ENCODE data around the gene TEAD4. TPM values are rescaled to one million over a fixed set of nuclear protein-coding genes. Genes with fewer than 3 reads are reported as not detected.
A peak's percentile ranks its signal among the peaks of the same experiment; 100 is the strongest.

The TEAD4 gene
- total RNA-seq, 1 experiment from 2014 or later, result 43.2 TPM

GRCh38 chr12:2961705-2962104, 2.5 kb downstream of the TEAD4 start:
- Histone ChIP-seq H2AFZ (ENCODE audit: low read depth, low read length, poor library complexity, severe bottlenecking) (no peak overlapping the region), H3K4me1 (ENCODE audit: control insufficient read depth in 1 of 2, insufficient read depth in 2 of 2, low read length in 2 of 2) (peaks cover 24 to 32% of the 10 kb centered on the region in 2 experiments), H3K4me2 (ENCODE audit: low read length) (peak overlapping the region; percentile 98; the same call in 1 of the 2 replicates), H3K79me2 (ENCODE audit: insufficient read depth, low read length) (peaks cover 64% of the 10 kb centered on the region), H3K9me3 (ENCODE audit: control insufficient read depth in 1 of 2, insufficient read depth in 1 of 2, low read depth in 1 of 2, low read length in 2 of 2) (no peaks in the 10 kb centered on the region), H3K9me2 (ENCODE audit: insufficient read depth) (no peaks in the 10 kb centered on the region), H3K27ac (ENCODE audit: low read depth, low read length) (no peak overlapping the region), H3K36me3 (ENCODE audit: control insufficient read depth in 1 of 2, insufficient read depth in 2 of 2, low read length in 2 of 2) (0 out of 4 replicates have a peak, but pooled peaks cover 0 to 3% of the 10 kb centered on the region in 2 experiments), H3K4me3 (replicated peaks in 1 of 2; ENCODE audit: low read depth in 1 of 2, low read length in 2 of 2) (no peak overlapping the region), H3K9ac (ENCODE audit: low read length) (no peak overlapping the region), H3K27me3 (ENCODE audit: insufficient read depth, low read length) (no peaks in the 10 kb centered on the region), H4K20me1 (ENCODE audit: insufficient read depth) (no peaks in the 10 kb centered on the region)
- CTCF ChIA-PET, result no interaction called here
- ATAC-seq (no peak), DNase-seq (ENCODE audit: low read depth, low spot score) (no peak)
- BruUV-seq (replicated peaks), result no TSS peak
- no peak for TF ChIP-seq RAD21 (IDR thresholded peaks at IDR 0.05; ENCODE audit: low read depth)
- TF ChIP-seq, protein P1, sequence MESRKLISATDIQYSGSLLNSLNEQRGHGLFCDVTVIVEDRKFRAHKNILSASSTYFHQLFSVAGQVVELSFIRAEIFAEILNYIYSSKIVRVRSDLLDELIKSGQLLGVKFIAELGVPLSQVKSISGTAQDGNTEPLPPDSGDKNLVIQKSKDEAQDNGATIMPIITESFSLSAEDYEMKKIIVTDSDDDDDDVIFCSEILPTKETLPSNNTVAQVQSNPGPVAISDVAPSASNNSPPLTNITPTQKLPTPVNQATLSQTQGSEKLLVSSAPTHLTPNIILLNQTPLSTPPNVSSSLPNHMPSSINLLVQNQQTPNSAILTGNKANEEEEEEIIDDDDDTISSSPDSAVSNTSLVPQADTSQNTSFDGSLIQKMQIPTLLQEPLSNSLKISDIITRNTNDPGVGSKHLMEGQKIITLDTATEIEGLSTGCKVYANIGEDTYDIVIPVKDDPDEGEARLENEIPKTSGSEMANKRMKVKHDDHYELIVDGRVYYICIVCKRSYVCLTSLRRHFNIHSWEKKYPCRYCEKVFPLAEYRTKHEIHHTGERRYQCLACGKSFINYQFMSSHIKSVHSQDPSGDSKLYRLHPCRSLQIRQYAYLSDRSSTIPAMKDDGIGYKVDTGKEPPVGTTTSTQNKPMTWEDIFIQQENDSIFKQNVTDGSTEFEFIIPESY (IDR thresholded peaks at IDR 0.05; ENCODE audit: extremely low read depth, insufficient replicate concordance, low read length), result no peak
- TF ChIP-seq SIN3A (IDR thresholded peaks at IDR 0.05; ENCODE audit: low read depth), result no peak
- no peak for TF ChIP-seq EZH2 (IDR thresholded peaks at IDR 0.05)
- no peak for TF ChIP-seq POLR2AphosphoS5 (IDR thresholded peaks at IDR 0.05; ENCODE audit: low read depth, low read length)
- no peak for TF ChIP-seq SP1 (IDR thresholded peaks at IDR 0.05; ENCODE audit: low read depth)
- no peak for TF ChIP-seq JUND (IDR thresholded peaks at IDR 0.05)
- TF ChIP-seq ELF1 (IDR thresholded peaks at IDR 0.05; ENCODE audit: borderline replicate concordance, low read depth), result no peak
- TF ChIP-seq TCF7L2 (IDR thresholded peaks at IDR 0.05; ENCODE audit: borderline replicate concordance, extremely low read depth, insufficient read depth, insufficient read length), result no peak
- no peak for TF ChIP-seq MAX (IDR thresholded peaks at IDR 0.05)
- no peak for TF ChIP-seq SRF (IDR thresholded peaks at IDR 0.05; ENCODE audit: low read depth)
- TF ChIP-seq FOSL1 (IDR thresholded peaks at IDR 0.05; ENCODE audit: low read depth), result no peak
- no peak for TF ChIP-seq ZNF274 (IDR thresholded peaks at IDR 0.05; ENCODE audit: low read depth, low read length)
- no peak for TF ChIP-seq POLR2A (IDR thresholded peaks at IDR 0.05; ENCODE audit: borderline replicate concordance, extremely low read depth, insufficient read depth, insufficient read length)
- no peak for TF ChIP-seq REST (IDR thresholded peaks at IDR 0.05; ENCODE audit: low read depth)
- RAD21 ChIA-PET (ENCODE audit: low non-redundant PET in 1 of 2, low total read pairs in 2 of 2, uncharacterized antibody in 2 of 2, unreplicated experiment in 2 of 2), result no interaction called here
- POLR2A ChIA-PET, result interaction anchor here (0.7 kb wide), 1 partner anchor 17 kb away, joined by 4 read pairs; no protein-coding TSS in a partner anchor
- intact Hi-C loops (cut with micrococcal nuclease), result no loop called here
